HG03521 (cell line): ENCODE results near the gene MCAT.

ENCODE experiments used
- ATAC-seq: cut with Tn5 transposase; IDR thresholded peaks from one replicate; pipeline ENCODE4 v1.9.1; 2021; ENCODE audit warnings: mild to moderate bottlenecking, moderate library complexity; ENCODE audit not compliant: unreplicated experiment

Gene MCAT, protein sequence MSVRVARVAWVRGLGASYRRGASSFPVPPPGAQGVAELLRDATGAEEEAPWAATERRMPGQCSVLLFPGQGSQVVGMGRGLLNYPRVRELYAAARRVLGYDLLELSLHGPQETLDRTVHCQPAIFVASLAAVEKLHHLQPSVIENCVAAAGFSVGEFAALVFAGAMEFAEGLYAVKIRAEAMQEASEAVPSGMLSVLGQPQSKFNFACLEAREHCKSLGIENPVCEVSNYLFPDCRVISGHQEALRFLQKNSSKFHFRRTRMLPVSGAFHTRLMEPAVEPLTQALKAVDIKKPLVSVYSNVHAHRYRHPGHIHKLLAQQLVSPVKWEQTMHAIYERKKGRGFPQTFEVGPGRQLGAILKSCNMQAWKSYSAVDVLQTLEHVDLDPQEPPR

DNA sequence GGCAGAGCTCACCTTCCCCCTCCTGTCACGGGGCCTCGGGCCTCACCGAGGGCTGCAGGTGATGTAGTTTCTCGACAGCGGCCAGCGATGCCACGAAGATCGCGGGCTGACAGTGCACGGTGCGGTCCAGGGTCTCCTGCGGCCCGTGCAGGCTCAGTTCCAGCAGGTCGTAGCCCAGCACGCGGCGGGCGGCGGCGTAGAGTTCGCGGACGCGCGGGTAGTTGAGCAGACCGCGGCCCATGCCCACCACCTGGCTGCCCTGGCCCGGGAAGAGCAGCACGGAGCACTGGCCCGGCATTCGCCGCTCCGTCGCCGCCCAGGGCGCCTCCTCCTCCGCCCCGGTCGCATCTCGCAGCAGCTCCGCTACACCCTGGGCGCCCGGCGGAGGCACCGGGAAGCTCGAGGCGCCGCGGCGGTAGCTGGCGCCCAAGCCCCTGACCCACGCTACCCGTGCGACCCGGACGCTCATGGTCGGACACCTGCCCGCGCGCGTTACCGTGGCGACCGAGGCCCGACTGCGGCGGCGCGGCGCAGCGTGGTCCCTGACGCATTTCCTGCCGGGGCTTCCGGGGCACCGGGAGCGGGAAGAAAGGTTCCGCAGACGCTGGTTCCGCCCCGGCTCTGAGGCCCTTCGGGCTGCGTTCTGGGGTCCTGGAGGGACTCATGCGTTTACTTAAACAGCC, at the start of gene MCAT:
Gene MCAT (minus strand): TSS at position 519 of the 683 bp plus-strand sequence. CDS start 50 bp downstream, at position 469.
- peak; percentile 78 for ATAC-seq

DNA sequence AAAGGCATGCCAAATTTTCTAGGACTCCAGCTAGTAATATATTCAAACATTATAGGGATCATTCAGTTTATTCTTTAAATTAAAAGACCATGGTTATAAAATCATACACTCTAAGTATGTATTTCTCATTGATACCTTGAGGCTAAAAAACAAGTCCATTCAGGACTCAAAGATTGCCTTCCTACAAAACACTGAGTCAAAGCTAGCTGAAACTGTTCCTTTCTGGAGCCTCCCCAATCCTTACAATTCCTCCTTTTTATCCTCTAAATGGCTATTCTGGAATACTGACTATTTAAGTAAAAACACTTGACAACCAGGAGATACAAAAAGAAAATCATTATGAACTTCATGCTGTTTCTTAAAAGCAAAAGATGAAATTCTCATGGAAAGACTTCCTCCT, 48.6 kb upstream of the MCAT start:
- ATAC-seq: no peak

DNA sequence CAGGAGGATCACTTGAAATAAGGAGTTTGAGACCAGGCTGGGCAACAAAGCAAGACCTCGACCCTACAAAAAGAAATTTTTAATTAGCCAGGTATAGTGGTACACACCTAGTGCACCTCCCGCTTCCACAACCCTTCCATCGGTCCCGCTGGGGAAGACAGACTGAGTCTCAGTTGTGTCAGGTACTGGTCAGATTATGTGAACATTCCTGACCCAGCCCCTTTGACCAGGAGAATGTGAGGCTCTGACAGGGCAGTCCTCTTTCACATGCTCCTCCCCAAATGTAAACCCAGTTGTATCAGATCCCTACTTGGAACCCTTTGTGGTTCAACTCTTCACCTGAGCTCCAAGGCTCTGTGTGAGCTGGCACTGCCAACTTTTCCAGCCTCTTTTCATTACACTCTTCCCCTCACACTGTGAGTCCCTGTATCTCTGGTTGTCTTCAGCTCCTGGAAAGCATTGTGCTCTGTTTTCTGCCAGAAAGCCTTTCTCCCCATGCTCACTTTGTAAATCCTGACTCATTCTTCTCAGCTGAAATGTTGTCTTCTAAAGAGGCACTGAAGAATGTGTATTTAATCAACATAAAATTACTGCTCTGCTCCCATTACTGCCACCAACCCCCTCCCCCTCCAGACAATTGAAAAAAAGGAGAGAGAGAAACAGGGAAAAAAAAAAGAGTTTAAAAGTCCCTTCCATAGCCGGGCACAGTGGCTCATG, 45.8 kb upstream of the MCAT start:
- no peak for ATAC-seq

DNA sequence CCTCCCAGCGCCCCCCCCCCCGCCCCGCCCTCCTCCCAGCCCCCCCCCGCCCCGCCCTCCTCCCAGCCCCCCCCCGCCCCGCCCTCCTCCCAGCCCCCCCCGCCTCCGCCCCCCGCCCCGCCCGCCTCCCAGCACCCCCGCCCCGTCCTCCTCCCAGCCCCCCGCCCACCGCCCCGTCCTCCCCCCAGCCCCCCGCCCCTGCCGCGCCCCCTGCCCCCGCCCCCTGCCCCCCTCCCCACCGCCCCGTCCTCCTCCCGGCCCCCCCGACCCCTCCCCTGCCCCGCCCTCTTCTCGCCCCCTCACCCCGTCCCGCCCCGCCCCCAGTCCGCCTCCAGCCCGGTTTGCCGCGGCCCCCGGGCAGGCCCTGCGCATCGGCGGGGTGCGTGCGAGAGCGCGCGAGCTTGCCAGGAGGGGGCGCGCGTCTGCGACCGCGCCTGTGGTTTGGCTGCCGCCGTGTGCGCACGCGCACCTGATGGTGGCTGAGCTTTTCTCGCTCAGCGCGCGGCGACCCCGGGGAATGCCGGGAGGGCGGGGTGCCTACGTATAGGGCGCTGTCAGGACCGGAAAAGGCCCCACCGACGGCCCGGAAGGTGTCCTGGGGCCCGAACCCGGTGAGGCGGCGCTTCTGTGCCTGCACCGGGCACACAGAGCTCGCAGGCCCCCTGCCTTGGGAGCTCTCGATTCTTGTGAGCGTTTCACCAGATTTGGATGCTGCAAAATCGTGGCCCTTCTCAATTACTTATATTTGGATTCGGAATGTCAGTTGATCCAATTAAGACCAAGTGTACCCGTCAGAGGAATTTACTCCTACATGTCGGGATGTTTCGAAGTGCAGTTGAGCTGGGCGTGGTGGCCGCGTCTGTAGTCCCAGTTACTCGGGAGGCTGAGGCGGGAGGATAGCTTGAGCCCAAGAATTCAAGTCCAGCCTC, 44.2 kb upstream of the MCAT start:
- ATAC-seq: peak; percentile 83

DNA sequence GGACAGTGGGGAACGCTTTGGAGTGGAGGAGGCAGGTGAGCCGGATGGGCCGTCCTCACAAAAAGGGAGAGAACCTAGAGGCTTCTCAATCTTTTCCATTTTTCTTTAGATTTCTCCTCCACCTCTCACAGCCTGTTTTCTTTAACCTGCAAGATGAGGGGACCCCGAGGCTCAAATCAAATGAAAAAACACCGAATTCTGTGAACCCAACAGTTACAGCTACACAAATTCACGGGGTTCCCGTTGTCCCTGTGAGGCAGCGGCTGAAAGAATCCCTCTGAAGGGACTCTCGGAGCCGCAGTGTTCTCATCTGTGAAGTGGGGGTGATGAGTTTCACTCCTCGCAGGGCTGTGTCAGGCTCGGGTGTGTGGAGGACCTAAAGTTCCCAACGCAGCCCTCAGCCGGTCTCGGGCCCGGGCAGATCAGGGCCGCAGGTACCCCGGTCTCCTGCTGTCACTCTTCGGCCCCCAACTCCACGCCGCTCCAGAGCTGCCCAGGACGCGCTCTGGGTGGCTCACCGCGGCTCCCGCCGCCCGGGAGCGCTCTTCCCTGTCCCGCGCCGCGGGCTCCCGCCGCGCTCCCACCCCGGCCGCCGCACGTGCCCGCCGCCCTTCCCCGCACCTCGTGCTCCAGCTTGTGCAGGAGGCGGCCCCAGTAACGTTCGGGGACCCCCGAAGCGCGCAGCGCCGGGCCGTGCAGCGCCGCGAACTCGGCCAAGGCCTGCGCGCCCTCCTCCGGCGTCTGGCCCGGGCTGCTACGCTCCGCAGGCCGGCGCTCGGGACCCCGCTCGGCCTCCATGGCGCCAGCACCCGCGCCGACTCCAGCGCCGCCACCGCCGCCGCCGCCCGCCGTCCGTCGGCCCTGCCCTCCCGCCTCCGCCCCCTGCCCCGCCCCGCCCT, 43.3 kb upstream of the MCAT start, which contains the start of gene TTLL12:
Gene TTLL12 (minus strand): TSS at position 863 of the 899 bp plus-strand sequence. CDS start 65 bp downstream, at position 798.
- peak; percentile 57 for ATAC-seq

DNA sequence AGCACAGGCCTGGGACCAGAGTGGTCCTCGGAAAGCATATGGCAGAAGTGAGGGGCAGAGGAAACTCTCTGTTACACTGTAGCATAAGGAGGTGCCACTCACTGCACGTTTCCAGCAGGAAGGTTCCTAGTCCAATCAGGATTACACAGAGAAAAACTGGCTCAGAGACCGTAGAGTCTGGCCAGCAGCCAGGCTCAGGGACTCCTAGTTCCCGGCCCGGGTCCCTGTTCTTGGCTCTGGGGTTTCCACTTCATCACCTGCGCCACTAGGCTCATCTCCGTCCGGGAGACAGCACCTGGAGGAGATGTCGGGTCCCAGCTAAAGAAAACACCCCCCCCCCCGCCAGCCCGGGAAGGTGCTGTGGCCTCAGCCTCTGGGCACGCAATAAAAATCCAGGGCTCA, 42.7 kb upstream of the MCAT start:
- no peak for ATAC-seq

DNA sequence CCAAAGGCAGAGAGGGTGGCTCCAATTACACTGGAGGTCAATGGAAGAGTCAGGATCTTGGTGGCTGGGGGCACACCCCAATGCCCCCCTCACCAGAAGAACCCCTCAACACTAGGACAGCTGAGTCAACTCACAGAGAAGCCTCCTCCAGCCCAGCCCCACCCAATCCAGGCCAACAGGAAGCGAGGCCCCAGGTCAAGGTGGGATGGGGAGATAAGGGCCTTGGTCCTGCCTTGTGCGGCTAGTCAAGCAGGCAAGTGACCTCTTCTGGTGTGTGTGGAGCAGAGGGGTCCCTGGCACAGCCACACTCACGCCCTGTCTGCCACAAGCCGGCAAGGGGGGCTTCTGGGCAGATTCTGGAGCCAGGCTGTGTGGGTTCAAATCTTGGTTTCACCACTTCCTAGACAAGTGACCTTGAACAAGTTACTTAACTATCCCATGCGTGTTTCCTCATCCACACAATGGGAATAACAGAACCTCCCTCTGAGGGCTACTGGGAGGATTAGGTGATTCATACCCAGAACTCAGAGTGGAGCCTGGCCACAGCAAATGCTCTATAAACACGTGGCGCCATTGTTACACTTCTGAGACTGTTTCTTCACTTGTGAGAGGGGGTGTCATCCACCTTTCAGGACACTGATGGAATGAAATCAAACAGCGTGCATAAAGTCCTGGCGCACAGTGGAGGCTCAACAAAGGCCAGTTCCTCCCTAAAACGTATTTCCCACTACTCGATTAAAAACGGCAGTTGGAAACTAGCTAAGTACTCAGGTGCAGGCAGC, 40.5 kb upstream of the MCAT start:
- ATAC-seq: no peak

DNA sequence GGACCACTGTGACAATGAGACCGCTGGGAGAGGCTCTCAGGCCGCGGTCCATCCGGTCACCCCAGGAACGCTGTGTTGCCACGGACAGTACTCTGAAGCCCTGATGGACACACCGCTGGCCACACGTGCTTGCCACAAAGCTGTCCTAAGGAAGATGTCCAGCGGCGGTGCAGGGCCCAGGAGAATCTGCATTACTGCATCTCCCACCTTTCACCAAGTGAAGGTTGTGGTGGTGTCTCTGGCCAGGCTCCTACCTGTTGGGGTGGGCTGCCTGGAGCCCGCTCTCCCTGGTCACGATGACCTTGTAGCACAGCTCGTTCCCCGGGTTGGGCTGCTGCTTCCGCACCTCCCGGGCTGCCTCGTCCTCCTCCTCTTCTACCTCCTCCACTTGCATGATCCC, 39.5 kb upstream of the MCAT start:
- ATAC-seq: no peak

DNA sequence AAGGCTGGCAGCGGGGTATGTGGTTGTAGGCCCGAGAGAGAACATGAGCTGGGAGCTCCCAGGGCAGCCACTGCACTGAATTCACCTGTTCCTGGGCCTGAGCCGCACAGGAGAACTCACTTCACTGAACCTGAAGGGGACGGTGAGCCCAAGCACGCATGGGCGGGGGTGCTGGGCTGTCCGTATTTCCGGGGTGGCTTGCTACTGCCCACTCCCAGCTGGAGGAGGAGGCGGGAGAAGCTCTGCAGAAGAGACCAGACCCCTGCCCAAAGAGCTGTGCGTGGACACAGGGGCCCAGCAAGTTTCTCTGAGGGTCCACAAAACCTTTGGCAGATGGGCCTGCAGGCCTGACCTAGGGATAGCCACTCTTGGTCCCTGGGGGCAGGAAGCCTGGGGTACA, 38.9 kb upstream of the MCAT start:
- no peak for ATAC-seq

DNA sequence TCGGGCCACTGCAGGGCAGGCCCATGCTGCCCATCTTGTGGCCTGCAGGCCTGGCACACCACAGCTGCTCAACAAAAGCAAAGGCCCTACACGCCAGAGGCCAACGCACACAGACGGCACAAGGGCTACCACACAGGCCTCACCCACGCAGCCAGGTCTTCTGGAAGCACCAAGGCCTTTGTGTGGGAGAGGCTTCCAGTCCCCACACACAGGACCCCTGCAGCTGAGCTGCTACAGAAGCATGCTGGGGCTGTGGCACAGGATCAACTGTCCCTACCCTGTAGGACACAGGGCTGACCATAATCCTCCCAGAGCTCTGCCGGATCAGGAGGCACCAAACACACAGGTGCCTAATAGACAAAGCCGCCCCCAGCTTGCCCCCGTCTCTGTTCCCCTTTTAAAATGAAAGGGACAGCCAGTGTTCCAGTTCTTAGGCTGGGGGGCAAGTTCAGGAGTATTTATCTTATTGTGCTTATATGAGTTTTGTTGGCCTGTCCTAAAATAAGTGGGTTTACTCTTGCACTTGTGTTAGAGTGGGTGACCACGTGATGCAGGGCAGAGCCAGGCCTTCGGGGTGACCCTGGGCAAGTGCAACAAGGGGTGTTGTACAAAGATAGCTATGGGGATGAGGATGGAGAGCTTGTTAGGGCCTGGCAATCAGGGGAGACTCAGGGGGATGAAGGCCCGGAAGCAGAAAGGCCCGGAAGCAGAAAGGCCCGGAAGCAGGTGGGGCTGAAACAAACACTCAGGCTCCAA, 38.3 kb upstream of the MCAT start:
- ATAC-seq: no peak

DNA sequence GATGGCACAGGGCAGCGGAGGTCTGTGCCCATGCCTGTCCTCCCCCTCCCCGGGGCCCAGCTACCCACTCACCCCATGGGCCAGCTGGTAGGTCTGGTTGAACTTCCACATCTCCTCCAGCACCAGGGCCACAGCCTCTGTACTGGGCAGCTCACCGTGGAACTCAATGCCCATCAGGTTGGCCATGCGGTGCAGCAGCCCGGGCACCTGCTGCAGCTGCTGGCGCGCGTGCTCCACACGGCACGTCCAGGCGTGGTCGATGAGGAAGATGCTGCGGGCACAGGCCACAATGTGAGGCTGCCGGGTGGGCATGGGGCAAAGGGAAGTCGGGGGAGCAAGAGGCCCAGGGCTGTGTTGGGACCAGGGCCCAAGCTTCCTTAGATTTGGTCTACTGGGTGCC, 37.5 kb upstream of the MCAT start:
- ATAC-seq: no peak

DNA sequence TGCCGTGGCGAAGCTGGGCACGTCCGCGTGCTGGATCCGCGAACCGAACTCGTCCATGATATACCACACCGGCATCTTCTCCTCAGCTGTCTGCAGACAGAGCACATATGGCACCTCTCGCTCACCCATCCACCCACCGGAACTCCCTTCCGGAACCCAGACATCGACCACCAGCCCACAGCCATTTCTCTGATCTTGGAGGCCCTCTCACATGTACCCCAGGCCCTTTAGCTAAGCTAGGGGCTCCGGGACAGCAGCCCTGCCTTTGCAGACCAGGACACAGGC, 36.7 kb upstream of the MCAT start:
- no peak for ATAC-seq

DNA sequence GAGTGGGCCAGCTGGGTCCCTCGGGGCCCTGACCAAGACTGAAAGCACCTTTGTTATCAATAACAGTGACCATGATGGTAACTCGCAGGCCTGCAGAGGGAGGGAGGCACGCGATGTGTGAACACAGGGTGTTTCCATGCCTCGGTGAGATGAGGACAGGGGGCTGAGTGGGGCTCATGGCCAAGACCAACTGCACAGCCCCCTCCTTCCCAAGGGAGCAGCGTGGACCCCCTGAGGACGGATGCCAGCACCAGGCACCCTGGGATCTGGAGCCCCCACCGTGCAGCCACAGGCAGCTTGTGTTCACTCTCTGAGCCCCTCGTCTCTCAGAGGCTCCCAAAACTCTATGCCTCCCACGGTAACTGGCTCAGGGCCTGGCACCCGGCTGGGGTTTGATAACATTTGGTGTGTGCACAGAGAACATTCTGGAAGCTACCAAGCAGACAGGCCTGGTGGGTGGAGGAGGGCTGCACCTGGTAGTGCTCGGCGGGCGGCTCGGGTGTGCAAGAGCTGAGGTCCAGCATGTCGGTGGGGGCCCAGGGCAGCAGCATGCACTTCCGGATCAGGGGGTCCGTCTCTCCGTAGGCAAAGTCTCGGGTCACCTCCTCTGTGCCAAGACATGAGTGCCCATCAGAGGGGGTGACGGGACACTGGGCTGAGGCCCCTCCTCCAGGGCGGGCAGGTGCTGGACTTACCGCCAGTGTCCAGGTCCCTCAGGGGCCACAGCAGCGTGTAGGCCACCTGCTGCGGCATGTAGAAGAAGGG, 36.1 kb upstream of the MCAT start:
- no peak for ATAC-seq

DNA sequence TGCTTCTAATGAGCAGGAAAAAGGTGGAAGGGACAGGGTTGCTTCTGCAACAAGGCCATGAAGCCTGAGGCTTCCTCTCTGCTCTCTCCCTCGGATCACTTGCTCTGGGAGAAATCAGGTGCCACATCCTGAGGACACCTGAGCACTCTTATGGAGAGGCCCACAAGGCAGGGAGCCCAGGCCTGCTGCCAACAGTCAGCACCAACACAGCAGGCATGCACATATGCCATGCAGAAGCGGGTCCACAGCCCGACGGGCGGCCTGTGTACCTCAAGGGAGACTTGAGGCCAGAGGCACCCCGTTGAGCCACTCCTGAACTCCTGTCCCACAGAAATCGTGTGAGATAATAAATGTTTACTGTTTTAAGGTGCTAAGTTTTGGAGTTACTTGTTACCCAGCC, 34.3 kb upstream of the MCAT start:
- ATAC-seq: no peak

DNA sequence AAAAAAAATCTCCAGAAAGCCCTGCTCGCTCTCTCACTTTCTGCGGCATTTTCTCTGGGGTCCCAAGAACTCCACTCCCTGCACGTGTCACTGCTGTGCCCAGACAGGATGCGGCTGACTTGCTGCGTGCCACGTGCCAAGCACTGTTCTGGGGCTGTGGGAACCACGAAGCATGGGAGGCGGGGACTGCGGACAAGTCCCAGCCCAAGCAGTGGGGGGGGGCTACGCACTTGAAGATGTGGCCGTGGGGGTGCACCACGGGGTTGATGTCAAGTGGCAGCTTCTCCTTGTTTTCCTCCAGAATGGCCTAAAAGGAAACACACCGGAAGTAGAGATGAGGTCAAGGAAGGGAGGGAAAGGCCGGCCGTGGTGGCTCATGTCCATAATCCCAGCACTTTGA, 32.9 kb upstream of the MCAT start:
- ATAC-seq: no peak

DNA sequence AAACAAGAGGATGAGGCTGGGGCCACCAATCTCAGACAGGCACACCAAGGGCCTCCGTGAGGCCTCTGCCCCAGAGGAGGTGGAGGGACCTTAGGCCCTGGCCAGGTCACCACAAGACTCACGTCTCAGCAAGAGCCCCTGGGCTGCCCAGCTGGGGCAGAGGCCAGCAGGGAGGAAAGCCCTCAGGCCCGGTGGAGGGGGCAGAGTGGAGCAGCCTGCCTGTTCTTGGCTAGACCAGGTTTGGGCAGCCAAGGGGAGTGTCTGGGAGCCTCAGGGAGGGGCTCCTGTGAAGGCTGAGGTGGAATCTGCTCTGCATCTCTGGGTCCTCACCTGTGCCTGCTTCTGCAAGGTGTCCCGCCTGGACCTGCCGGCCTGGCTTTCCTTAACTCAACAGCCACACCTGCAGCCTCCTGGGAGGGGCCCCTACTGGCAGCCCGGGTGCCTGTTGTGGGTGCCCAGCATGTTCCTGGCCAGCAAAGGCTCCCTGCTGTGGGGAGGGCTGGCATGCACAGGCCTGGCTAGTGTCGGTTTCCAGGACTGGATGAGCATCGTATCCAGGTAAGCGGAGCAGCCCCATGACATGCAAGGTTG, 31.8 kb upstream of the MCAT start:
- ATAC-seq: no peak
